GM20431 (cell line): ENCODE results near the gene TENT5A.

Experiments used
- in situ Hi-C: fragments of 300-500 bp; cut with MseI, MboI; formaldehyde crosslinking; loops from one replicate; pipeline ENCODE4 v1.15.0; 2020; ENCODE audit warnings: low sequenced_read_pairs; ENCODE audit not compliant: unreplicated experiment

TENT5A gene

DNA sequence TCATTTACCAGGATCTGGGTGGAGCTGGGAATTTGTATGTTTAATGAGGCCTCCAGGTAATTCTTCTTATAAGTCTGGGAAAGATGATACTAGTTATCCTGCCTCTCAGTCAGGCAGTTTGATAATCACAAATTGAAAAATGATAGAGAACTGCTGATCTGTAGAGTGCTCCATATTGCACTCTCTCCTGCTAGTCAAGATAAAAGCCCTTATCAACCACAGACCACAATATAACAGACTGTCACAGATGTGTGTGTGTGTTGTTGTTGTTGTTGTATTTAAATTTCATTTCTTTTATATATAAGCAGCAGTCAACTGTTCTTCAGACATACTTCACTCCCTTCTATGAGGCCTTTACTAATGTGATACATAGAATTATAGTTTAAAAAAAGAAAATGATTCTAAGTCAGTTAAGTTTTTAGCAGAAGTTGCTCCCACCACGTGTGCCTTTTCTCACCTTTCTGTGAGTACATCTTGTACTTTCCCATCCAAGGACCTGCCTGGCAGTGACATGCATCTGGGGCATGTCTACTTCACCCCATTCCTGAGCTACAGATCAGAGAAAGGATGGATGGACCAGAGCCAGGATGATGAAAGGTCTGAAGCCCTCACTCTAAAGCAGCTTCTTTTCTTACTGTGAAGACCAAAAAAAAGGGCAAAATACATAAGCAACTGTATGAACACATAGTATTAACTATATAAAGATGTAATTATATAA lies 29.8 kb downstream of the TENT5A start:
- in situ Hi-C loops: no loop called here

DNA sequence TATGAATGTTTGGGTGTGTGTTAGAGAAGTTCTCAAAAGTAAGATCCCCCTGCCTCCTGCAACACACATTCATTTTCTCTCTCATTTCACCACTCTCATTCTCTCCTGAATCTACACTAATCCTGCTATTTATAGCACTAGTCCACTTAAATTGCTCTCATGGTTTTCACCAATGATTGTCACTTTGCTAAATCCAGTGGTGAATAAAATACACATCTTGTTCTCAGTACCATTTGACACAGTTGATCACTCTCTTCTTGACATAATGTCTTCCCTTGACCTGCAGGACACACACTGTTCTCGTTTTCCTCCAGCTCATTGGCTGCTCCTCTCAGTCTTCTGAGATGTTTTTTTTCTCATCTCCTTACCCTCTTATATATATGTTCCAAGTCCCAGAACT lies 32.1 kb downstream of the TENT5A start:
- in situ Hi-C loops: no loop called here

DNA sequence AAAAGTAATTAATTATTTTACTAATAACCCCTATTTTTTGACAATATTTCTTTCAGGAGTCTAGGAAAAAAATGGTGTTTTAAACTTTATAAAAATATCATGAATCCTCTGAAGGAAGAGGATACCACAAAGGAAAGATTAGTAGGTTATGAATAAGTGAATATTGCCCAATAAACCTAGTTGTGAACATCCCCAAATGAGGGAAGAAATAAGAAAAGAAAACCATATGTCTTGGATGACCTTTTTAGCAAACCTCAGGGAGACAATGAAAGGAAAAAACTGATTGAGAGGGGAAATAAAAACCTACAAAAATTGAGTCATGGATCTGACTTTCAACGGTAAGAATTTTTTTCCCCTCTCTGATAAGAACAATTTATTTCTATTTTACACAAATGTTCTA lies 34.4 kb downstream of the TENT5A start:
- in situ Hi-C loops: no loop called here

DNA sequence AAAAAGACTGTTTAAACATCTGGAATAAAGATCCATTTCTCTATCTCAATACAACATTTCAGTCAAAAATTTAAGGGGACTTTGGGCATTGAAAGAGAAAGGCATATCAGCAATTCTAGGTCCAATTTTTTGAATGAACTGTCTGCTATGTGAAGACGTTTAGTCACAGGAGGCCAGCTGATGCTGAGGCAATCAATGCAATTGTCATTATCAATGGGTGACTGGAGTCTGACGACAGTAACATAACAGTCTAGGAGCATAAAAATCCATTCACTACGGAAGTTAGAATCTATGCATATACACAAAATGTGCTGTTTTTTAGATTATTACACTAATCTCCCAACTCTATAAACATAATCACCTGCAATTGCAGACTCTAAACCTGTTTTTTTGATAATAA lies 37.8 kb downstream of the TENT5A start:
- in situ Hi-C loops: no loop called here

DNA sequence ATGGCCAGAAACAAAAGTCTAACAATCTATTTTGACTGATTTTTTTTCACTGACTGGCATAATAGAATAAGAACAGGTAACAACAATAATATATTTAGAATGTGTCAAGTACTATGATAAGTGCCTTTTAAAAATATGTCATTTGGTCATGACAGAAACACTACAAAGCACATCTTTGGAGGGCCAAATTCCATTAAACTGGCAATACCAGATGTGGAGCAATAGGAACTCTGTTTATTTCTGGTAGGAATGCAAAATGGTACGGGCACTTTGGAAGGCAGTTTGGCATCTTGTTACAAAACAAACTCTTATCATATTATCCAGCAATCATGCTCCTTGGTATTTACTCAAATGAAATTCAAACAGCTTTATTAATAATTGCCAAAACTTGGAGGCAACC lies 39.3 kb downstream of the TENT5A start:
- in situ Hi-C loops: no loop called here

DNA sequence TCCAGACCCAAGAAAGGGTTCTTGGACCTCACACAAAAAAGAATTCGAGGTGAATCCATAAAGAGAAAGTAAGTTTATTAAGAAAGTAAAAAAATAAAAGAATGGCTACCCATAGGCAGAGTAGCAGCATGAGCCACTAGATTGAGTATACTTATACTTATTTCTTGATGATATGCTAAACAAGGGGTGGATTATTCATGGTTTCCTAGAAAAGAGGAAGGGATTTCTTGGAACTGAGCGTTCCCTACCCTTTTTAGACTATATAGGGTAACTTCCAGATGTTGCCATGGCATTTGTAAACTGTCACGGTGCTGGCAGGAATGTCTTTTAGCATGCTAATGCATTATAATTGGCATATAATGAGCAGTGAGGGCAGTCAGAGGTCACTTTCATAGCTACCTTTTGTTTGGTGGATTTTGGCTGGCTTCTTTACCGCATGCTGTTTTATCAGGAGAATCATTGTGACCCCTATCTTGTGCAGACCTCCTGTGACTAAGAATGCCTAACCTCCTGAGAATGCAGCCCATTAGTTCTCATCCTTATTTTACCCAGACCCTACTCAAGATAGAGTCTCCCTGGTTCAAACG lies 44.3 kb downstream of the TENT5A start:
- in situ Hi-C loops: no loop called here

DNA sequence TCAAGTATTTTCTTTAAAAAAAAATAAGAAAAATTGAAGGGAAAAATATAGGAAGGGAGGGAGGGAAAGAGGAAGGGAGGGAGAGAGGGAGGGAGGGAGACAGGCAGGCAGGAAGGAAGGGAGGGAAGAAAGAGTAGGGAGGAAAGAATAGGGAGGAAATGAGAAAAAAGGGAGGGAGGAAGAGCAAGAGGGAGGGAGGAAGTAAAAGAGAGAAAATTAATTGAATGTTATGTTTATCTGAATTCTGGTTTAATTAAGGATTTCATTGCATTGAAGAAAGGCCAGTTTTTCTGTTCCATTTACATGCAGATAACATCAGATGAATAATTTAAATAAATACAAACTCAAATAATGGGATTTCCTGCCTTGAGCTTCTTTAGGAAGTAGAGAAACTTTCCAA lies 47.8 kb downstream of the TENT5A start:
- in situ Hi-C loops: no loop called here

DNA sequence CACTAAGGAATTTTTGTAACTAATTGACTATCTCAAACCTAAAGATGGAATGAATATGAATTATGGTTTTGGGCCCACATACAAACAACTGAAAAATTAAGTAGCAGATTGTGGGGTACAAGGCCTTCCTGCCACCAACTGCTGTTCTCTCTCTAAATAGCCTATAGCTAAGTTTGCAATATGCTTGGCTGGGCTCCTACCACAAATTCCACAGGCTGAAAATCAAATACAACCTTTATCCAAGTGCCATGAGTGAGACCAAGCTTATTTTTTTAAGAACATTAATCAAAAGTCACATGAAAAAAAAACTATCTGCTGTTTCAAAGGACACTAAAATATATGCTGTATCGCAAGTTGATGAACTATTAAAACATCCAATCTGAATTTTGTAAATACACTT lies 52.1 kb downstream of the TENT5A start:
- in situ Hi-C loops: no loop called here

DNA sequence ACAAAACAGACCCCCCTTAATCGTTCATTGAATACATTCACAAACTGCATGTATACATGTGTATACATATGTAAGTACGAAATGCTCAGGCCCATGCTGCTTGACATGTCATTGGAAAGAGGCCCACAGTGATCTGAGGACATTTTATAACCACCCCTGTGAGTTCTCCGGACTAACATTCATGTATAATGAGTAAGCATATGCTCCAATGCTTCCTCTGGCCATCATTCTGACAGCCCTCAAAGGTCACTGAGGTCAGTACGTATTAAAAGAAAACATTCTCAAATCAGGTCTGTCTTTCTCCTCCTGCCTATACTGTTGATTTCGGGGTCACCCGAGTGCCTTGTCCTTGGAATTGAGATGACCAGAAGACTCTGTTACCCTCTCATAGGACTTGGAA lies 54.9 kb downstream of the TENT5A start:
- in situ Hi-C loops: no loop called here

DNA sequence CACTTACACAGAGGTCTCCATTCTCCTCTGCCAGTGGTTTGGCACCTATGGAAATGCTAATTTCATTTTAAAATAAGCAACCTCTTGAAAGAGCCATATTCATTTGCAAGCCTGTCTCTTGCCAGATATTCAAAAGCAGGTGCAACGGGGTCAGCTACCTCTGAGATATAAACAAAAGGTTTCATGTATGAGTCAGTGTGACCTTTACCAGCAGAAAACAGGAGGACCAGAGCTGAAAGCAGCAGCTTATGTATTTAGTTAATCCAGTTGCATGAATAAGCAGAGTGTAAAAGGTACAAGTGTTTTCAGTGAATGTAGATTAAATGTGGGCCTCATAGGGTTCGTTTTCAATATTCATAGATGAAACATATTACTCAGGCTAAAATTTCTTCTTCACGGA lies 56.0 kb downstream of the TENT5A start:
- in situ Hi-C loops: no loop called here
